KMS-11 (cell line): ENCODE results near the gene SDHB.

Experiments used
- H2AFZ ChIP-seq: fragments of 200-600 bp; sonication (generic); 2 replicates; pipeline ENCODE4 v1.6.1; 2016; ENCODE audit warnings: antibody characterized with exemption, mixed run types, low read depth
- H3K27ac ChIP-seq: fragments of 200-600 bp; sonication (generic); 2 replicates; pipeline ENCODE4 v1.6.1; 2016; ENCODE audit warnings: mild to moderate bottlenecking, mixed run types
- H3K27me3 ChIP-seq: fragments of 200-600 bp; sonication (generic); 2 replicates; pipeline ENCODE4 v1.6.1; 2017; ENCODE audit warnings: mild to moderate bottlenecking, low read depth, mixed run types, moderate library complexity; ENCODE audit not compliant: insufficient read depth
- H3K36me3 ChIP-seq: fragments of 200-600 bp; sonication (generic); 2 replicates; pipeline ENCODE4 v1.6.1; 2017; ENCODE audit warnings: mild to moderate bottlenecking, mixed run types; ENCODE audit not compliant: insufficient read depth
- H3K4me1 ChIP-seq: fragments of 200-600 bp; sonication (generic); 2 replicates; pipeline ENCODE4 v1.6.1; 2016; ENCODE audit warnings: mild to moderate bottlenecking, low read depth, mixed run types; ENCODE audit not compliant: poor library complexity, severe bottlenecking
- H3K4me2 ChIP-seq: fragments of 200-600 bp; sonication (generic); 2 replicates; pipeline ENCODE4 v1.7.0; 2016; ENCODE audit warnings: mild to moderate bottlenecking, mixed run types
- H3K4me3 ChIP-seq: fragments of 200-600 bp; sonication (generic); IDR thresholded peaks from 2 replicates; pipeline ENCODE4 v1.6.1; 2017; ENCODE audit warnings: low read depth, low read length, mixed read lengths; ENCODE audit not compliant: insufficient read depth
- H3K79me2 ChIP-seq: fragments of 200-600 bp; sonication (generic); 2 replicates; pipeline ENCODE4 v1.6.1; 2016; ENCODE audit warnings: low read depth, mixed run types; ENCODE audit not compliant: insufficient read depth
- H3K9ac ChIP-seq: fragments of 200-600 bp; sonication (generic); 2 replicates; pipeline ENCODE4 v1.6.1; 2016; ENCODE audit warnings: mild to moderate bottlenecking, mixed run types
- H4K20me1 ChIP-seq: fragments of 200-600 bp; sonication (generic); 2 replicates; pipeline ENCODE4 v1.6.1; 2016; ENCODE audit warnings: mild to moderate bottlenecking, mixed run types; ENCODE audit not compliant: insufficient read depth
- CTCF ChIP-seq: fragments of 200-600 bp; sonication (generic); conservative IDR thresholded peaks from 2 replicates; pipeline ENCODE4 v1.6.1; 2017; ENCODE audit warnings: low read depth, mild to moderate bottlenecking, antibody characterized with exemption, low read length, moderate library complexity, mixed read lengths

The SDHB gene

GRCh38 chr1:17059391-17060305 is 5.8 kb upstream of the SDHB start:
- H2AFZ ChIP-seq = no peak overlapping the region
- H3K27ac ChIP-seq = no peak overlapping the region
- no peak overlapping the region for H3K9ac ChIP-seq
- H3K36me3 ChIP-seq = no peaks in the 10 kb centered on the region
- peak; percentile 69 for TF ChIP-seq CTCF
- no peak overlapping the region for H3K4me2 ChIP-seq
- H3K79me2 ChIP-seq = no peaks in the 10 kb centered on the region
- H3K4me1 ChIP-seq = no peaks in the 10 kb centered on the region
- no peak overlapping the region for H3K4me3 ChIP-seq
- H4K20me1 ChIP-seq = no peaks in the 10 kb centered on the region
- H3K27me3 ChIP-seq = peaks cover 40% of the 10 kb centered on the region; the same call in 1 of the 2 replicates

GRCh38 chr1:17056551-17056950 is 2.7 kb upstream of the SDHB start:
- Histone ChIP-seq H3K4me2 (no peak overlapping the region), H3K27me3 (peaks cover 27% of the 10 kb centered on the region; the same call in 1 of the 2 replicates), H3K4me3 (no peak overlapping the region), H3K36me3 (no peaks in the 10 kb centered on the region), H3K79me2 (peaks cover 21% of the 10 kb centered on the region), H3K4me1 (peaks cover 14% of the 10 kb centered on the region), H2AFZ (no peak overlapping the region), H3K9ac (no peak overlapping the region), H3K27ac (no peak overlapping the region), H4K20me1 (no peaks in the 10 kb centered on the region)
- no peak for TF ChIP-seq CTCF

- Histone ChIP-seq H3K4me2 (no peak overlapping the region), H3K27me3 (peaks cover 27% of the 10 kb centered on the region; the same call in 1 of the 2 replicates), H3K27ac (no peak overlapping the region), H2AFZ (no peak overlapping the region), H3K9ac (no peak overlapping the region), H3K36me3 (no peaks in the 10 kb centered on the region), H3K4me3 (no peak overlapping the region), H4K20me1 (no peaks in the 10 kb centered on the region), H3K79me2 (peaks cover 28% of the 10 kb centered on the region), H3K4me1 (peaks cover 14% of the 10 kb centered on the region)
- TF ChIP-seq CTCF = no peak
Observed at GRCh38 chr1:17055801-17056200, 2.0 kb upstream of the SDHB start.

- no peaks in the 10 kb centered on the region for H4K20me1 ChIP-seq
- H3K9ac ChIP-seq = peak overlapping the region; percentile 59
- H2AFZ ChIP-seq = peak overlapping the region; percentile 25; the same call in 1 of the 2 replicates
- H3K4me2 ChIP-seq = peak overlapping the region; percentile 98
- H3K4me1 ChIP-seq = peaks cover 18% of the 10 kb centered on the region
- H3K36me3 ChIP-seq = no peaks in the 10 kb centered on the region
- H3K4me3 ChIP-seq = no peak overlapping the region
- peaks cover 14% of the 10 kb centered on the region; the same call in 1 of the 2 replicates for H3K27me3 ChIP-seq
- peak overlapping the region; percentile 39; the same call in 1 of the 2 replicates for H3K27ac ChIP-seq
- TF ChIP-seq CTCF = no peak
- H3K79me2 ChIP-seq = peaks cover 42% of the 10 kb centered on the region
Observed at GRCh38 chr1:17053086-17053684, 647 bp downstream of the SDHB start.
